Body of pancreas (tissue), 4 donors: ENCODE results near the gene UGGT2.
"Not testable (repeated sequence)": the region's sequence is repeated elsewhere in the genome, so short reads cannot be mapped to it uniquely, and the experiment has no call there.

Experiments used
- CTCF ChIP-seq, 7 experiments: fragments of 450-650 bp in 4 of 7; fragments of 200-600 bp in 3 of 7; sonication (generic) in 3 of 7; IDR thresholded peaks; one replicate each; pipeline ENCODE4 v1.5.1; 2016 to 2019; ENCODE audit warnings: antibody characterized with exemption in 7 of 7
- POLR2A ChIP-seq, 3 donors: fragments of 450-650 bp; IDR thresholded peaks; one replicate each; pipeline ENCODE4 v1.6.1; 2016; ENCODE audit warnings: antibody characterized with exemption in 3 of 3, mild to moderate bottlenecking in 2 of 3

GRCh38 chr13:95972651-95973050, 80.5 kb downstream of the UGGT2 start:
- not testable (repeated sequence) for TF ChIP-seq CTCF, POLR2A (IDR thresholded peaks at IDR 0.05)
